Hypothalamus (tissue), 51 donors: Measurements from ENCODE around the gene TESK2.
"Not testable (repeated sequence)": the region's sequence is repeated elsewhere in the genome, so short reads cannot be mapped to it uniquely, and the experiment has no call there.

Experiments
- DNase-seq, 51 donors: peaks; one replicate each; lab custom pipeline; 2025; lab: John Stamatoyannopoulos, UW

The TESK2 gene

GRCh38 chr1:45477646-45478045 lies 13.3 kb downstream of the TESK2 start:
- DNase-seq, result no peak

GRCh38 chr1:45474194-45474593 lies 16.8 kb downstream of the TESK2 start:
- not testable (repeated sequence) for DNase-seq

- no peak for DNase-seq
These were observed 17.7 kb downstream of the TESK2 start for GRCh38 chr1:45473302-45473701.

- DNase-seq, result no peak
These were observed 20.6 kb downstream of the TESK2 start for GRCh38 chr1:45470306-45470798.

- DNase-seq, result not testable (repeated sequence)
These were observed 23.6 kb downstream of the TESK2 start for GRCh38 chr1:45467353-45467752.

- DNase-seq, result no peak
These were observed 25.7 kb downstream of the TESK2 start for GRCh38 chr1:45465277-45465676.

GRCh38 chr1:45458894-45459293 lies 32.1 kb downstream of the TESK2 start:
- no peak for DNase-seq

- DNase-seq, result no peak
These were observed 34.4 kb downstream of the TESK2 start for GRCh38 chr1:45456531-45456930.

- no peak for DNase-seq
These were observed 35.8 kb downstream of the TESK2 start for GRCh38 chr1:45455162-45455561.

- no peak for DNase-seq
These were observed 36.5 kb downstream of the TESK2 start for GRCh38 chr1:45454464-45454863.

- no peak for DNase-seq
These were observed 38.5 kb downstream of the TESK2 start for GRCh38 chr1:45452503-45452902.

GRCh38 chr1:45448357-45448756 lies 42.6 kb downstream of the TESK2 start:
- no peak for DNase-seq

GRCh38 chr1:45446950-45447672 lies 43.9 kb downstream of the TESK2 start:
- DNase-seq, result no peak

GRCh38 chr1:45446530-45446929 lies 44.4 kb downstream of the TESK2 start:
- no peak for DNase-seq

- no peak for DNase-seq
These were observed 46.3 kb downstream of the TESK2 start for GRCh38 chr1:45444609-45445131.

GRCh38 chr1:45443580-45444446 lies 47.1 kb downstream of the TESK2 start:
- DNase-seq, result no peak

- DNase-seq, result no peak
These were observed 48.7 kb downstream of the TESK2 start for GRCh38 chr1:45442272-45442671.

GRCh38 chr1:45437323-45437722 lies 53.6 kb downstream of the TESK2 start:
- no peak for DNase-seq

GRCh38 chr1:45430490-45430889 lies 60.5 kb downstream of the TESK2 start:
- DNase-seq, result no peak

- no peak for DNase-seq
These were observed 61.3 kb downstream of the TESK2 start for GRCh38 chr1:45429561-45430159.
